ENCODE measurements around the gene ATCAY. TPM values are rescaled to one million over a fixed set of nuclear protein-coding genes. Genes with fewer than 3 reads are reported as not detected.

ATCAY gene
- total RNA-seq, 1 donor from 2014 or later = 15.8 TPM

GRCh38 chr19:3919793-3920192 lies 39.3 kb downstream of the ATCAY start:
- Histone ChIP-seq H3F3A (ENCODE audit: low read depth) (no peaks in the 10 kb centered on the region), H3K4me3 (no peak overlapping the region), H3K4me1 (no peaks in the 10 kb centered on the region), H3K9me3 (ENCODE audit: low read depth) (no peaks in the 10 kb centered on the region), H3K4me2 (no peak overlapping the region), H2AFZ (replicated peaks) (no peak overlapping the region), H3K79me2 (ENCODE audit: low read depth) (no peaks in the 10 kb centered on the region), H3K27ac (no peak overlapping the region), H3K27me3 (no peaks in the 10 kb centered on the region), H3K36me3 (no peaks in the 10 kb centered on the region), H3K9ac (no peak overlapping the region), H4K20me1 (ENCODE audit: low read depth) (no peaks in the 10 kb centered on the region)
- peaks cover 11% of the 10 kb centered on the region for H3K36me3 Mint-ChIP-seq
- H3K27me3 Mint-ChIP-seq (ENCODE audit: insufficient read depth, low read depth) = peaks cover 7% of the 10 kb centered on the region
- H3K4me1 Mint-ChIP-seq = no peaks in the 10 kb centered on the region
- no peak for TF ChIP-seq EZH2 (IDR thresholded peaks at IDR 0.05)
- TF ChIP-seq, protein P1, sequence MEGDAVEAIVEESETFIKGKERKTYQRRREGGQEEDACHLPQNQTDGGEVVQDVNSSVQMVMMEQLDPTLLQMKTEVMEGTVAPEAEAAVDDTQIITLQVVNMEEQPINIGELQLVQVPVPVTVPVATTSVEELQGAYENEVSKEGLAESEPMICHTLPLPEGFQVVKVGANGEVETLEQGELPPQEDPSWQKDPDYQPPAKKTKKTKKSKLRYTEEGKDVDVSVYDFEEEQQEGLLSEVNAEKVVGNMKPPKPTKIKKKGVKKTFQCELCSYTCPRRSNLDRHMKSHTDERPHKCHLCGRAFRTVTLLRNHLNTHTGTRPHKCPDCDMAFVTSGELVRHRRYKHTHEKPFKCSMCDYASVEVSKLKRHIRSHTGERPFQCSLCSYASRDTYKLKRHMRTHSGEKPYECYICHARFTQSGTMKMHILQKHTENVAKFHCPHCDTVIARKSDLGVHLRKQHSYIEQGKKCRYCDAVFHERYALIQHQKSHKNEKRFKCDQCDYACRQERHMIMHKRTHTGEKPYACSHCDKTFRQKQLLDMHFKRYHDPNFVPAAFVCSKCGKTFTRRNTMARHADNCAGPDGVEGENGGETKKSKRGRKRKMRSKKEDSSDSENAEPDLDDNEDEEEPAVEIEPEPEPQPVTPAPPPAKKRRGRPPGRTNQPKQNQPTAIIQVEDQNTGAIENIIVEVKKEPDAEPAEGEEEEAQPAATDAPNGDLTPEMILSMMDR (IDR thresholded peaks at IDR 0.05) = no peak
- no peak for TF ChIP-seq EZH2phosphoT487 (IDR thresholded peaks at IDR 0.05)
- H3K9me3 Mint-ChIP-seq = peaks cover 10% of the 10 kb centered on the region
- DNase-seq (ENCODE audit: low spot score) = no peak
- no peak overlapping the region for H3K27ac Mint-ChIP-seq
- no peak overlapping the region for H3K4me3 Mint-ChIP-seq

DNA sequence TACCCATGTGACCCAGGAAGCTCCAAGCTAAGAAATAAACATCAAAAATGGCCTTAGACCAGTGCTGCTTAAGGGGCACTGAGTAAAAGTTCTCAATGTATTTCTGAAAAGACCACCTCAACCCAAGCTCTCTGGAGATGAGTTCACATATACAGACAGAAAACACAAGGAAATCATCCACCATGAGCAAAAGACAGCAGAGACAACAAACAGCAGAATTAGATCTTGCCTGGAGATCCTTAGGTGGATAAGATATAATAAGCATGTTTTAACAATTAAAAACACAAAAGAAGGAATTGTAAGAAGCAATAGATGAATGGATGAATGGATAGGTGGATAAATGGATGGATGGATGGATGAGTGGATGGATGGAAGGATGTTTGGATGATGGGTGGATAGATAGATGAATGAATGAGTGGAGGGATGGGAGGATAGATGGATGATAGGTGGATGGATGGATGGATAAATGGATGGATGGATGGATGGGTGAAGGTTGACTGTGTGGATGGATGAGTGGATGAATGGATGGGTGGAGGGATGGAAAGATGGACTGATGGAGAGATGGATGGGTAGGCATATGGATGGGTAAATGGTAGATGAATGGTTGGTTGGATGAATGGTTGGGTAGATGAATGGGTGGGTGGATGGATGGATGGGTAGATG lies 42.7 kb downstream of the ATCAY start:
- H3K4me1 ChIP-seq = no peaks in the 10 kb centered on the region
- no peaks in the 10 kb centered on the region for H3K9me3 ChIP-seq (ENCODE audit: low read depth)
- no peaks in the 10 kb centered on the region for H3F3A ChIP-seq (ENCODE audit: low read depth)
- no peaks in the 10 kb centered on the region for H3K27me3 ChIP-seq
- peaks cover 6% of the 10 kb centered on the region for H3K9me3 Mint-ChIP-seq
- no peaks in the 10 kb centered on the region for H3K36me3 ChIP-seq
- no peaks in the 10 kb centered on the region for H4K20me1 ChIP-seq (ENCODE audit: low read depth)
- no peaks in the 10 kb centered on the region for H3K27me3 Mint-ChIP-seq (ENCODE audit: insufficient read depth, low read depth)
- H3K4me1 Mint-ChIP-seq = no peaks in the 10 kb centered on the region
- no peak overlapping the region for H3K4me3 ChIP-seq
- TF ChIP-seq, protein P1 (IDR thresholded peaks at IDR 0.05) = no peak
- TF ChIP-seq EZH2phosphoT487 (IDR thresholded peaks at IDR 0.05) = no peak
- no peak for TF ChIP-seq EZH2 (IDR thresholded peaks at IDR 0.05)
- peak overlapping the region; percentile 4 for H3K4me3 Mint-ChIP-seq
- peaks cover 12% of the 10 kb centered on the region for H3K36me3 Mint-ChIP-seq
- H3K4me2 ChIP-seq = no peak overlapping the region
- no peak overlapping the region for H2AFZ ChIP-seq (replicated peaks)
- H3K27ac Mint-ChIP-seq = no peak overlapping the region
- no peaks in the 10 kb centered on the region for H3K79me2 ChIP-seq (ENCODE audit: low read depth)
- H3K27ac ChIP-seq = no peak overlapping the region
- H3K9ac ChIP-seq = no peak overlapping the region
- DNase-seq (ENCODE audit: low spot score) = no peak

DNA sequence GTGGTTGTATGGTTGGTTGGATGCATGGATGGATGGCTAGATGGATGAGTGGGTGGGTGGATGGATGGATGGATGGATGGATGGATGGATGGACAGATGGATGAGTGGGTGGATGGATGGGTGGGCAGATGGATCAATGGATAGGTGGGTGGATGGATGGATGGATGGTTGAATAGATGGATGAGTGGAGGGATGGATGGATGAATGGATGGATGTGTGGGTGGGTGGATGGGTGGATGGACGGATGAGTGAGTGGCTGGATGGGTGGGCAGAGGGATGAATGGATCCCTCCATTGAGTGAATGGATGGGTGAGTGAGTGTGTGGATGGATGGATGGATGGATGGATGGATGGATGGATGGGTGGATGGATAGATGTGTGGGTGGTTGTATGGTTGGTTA lies 43.4 kb downstream of the ATCAY start:
- TF ChIP-seq EZH2 (IDR thresholded peaks at IDR 0.05) = no peak
- TF ChIP-seq, protein P1 (IDR thresholded peaks at IDR 0.05) = no peak
- no peak for TF ChIP-seq EZH2phosphoT487 (IDR thresholded peaks at IDR 0.05)
- Mint-ChIP-seq H3K4me1 (no peaks in the 10 kb centered on the region), H3K27me3 (ENCODE audit: insufficient read depth, low read depth) (no peaks in the 10 kb centered on the region), H3K4me3 (no peak overlapping the region), H3K36me3 (peaks cover 12% of the 10 kb centered on the region), H3K9me3 (peaks cover 6% of the 10 kb centered on the region), H3K27ac (no peak overlapping the region)
- DNase-seq (ENCODE audit: low spot score) = no peak
- Histone ChIP-seq H3K27me3 (no peaks in the 10 kb centered on the region), H3K79me2 (ENCODE audit: low read depth) (no peaks in the 10 kb centered on the region), H3K9ac (no peak overlapping the region), H3F3A (ENCODE audit: low read depth) (no peaks in the 10 kb centered on the region), H4K20me1 (ENCODE audit: low read depth) (no peaks in the 10 kb centered on the region), H3K27ac (no peak overlapping the region), H3K36me3 (no peaks in the 10 kb centered on the region), H3K4me1 (no peaks in the 10 kb centered on the region), H3K9me3 (ENCODE audit: low read depth) (no peaks in the 10 kb centered on the region), H3K4me3 (no peak overlapping the region), H3K4me2 (no peak overlapping the region), H2AFZ (replicated peaks) (no peak overlapping the region)
